Testis (tissue), 3 donors: ENCODE results near the gene PSEN2. TPM values are rescaled to one million over a fixed set of nuclear protein-coding genes. Genes with fewer than 3 reads are reported as not detected.

Source experiments
- DNase-seq: peaks from one replicate; pipeline ENCODE4 v3.0.0-alpha.2; 2019
- H3K27ac ChIP-seq, 2 donors: fragments of 200-600 bp; sonication (generic); one replicate each; pipeline ENCODE4 v1.5.1; 2019
- H3K27me3 ChIP-seq: fragments of 200-600 bp; sonication (generic); one replicate; pipeline ENCODE4 v1.5.1; 2019
- H3K36me3 ChIP-seq: fragments of 200-600 bp; sonication (generic); one replicate; pipeline ENCODE4 v1.5.1; 2017; ENCODE audit warnings: low read depth; ENCODE audit errors: missing control alignments
- H3K4me1 ChIP-seq: fragments of 200-600 bp; sonication (generic); one replicate; pipeline ENCODE4 v1.5.1; 2019
- H3K4me3 ChIP-seq, 2 donors: fragments of 200-600 bp; sonication (generic); one replicate each; pipeline ENCODE4 v1.5.1; 2017 to 2019
- H3K9me3 ChIP-seq: fragments of 200-600 bp; sonication (generic); one replicate; pipeline ENCODE4 v1.5.1; 2017
- POLR2A ChIP-seq: fragments of 450-650 bp; IDR thresholded peaks from one replicate; pipeline ENCODE4 v1.6.1; 2017; ENCODE audit warnings: antibody characterized with exemption, mild to moderate bottlenecking, moderate library complexity
- WGBS, 2 donors: methylation state at CpG; one replicate each; pipeline ENCODE4 v1.1.5; 2018; 5-methylcytosine and 5-hydroxymethylcytosine counted together
- intact Hi-C: fragments of 100-400 bp; cut with DNase I; formaldehyde crosslinking; loops from one replicate; pipeline ENCODE4 v1.15.1; 2023; ENCODE audit warnings: low total_unique reads
- polyA plus RNA-seq: library from polyadenylated mRNA; stranded (reverse); fragments of 350-450 nt; fragmentation: Illumina TruSeq; extraction: RNeasy Lipid Tissue Mini Kit (QIAGEN cat#74804); gene quantifications from one replicate; pipeline ENCODE4 v1.2.3, GENCODE V29; 2014; ENCODE audit warnings: low read depth, low replicate concordance; ENCODE audit not compliant: insufficient read depth
- total RNA-seq, 2 donors: library from RNA; depleted of rRNA; stranded (reverse); fragments of >200 nt; gene quantifications; one replicate each; pipeline ENCODE4 v1.2.3, GENCODE V29; 2016
- TF ChIP-seq, protein P1 (sequence below), 3 experiments: fragments of 450-650 bp in 2 of 3; fragments of 200-600 bp in 1 of 3; sonication (generic) in 1 of 3; IDR thresholded peaks; one replicate each; pipeline ENCODE4 v1.5.1; 2016 to 2019; ENCODE audit warnings: antibody characterized with exemption in 3 of 3, mild to moderate bottlenecking in 2 of 3, moderate library complexity in 1 of 3

Gene PSEN2
- total and polyA plus RNA-seq, 3 donors from 2014 or later, result 40.7 to 107 (median 87.8) TPM

DNA sequence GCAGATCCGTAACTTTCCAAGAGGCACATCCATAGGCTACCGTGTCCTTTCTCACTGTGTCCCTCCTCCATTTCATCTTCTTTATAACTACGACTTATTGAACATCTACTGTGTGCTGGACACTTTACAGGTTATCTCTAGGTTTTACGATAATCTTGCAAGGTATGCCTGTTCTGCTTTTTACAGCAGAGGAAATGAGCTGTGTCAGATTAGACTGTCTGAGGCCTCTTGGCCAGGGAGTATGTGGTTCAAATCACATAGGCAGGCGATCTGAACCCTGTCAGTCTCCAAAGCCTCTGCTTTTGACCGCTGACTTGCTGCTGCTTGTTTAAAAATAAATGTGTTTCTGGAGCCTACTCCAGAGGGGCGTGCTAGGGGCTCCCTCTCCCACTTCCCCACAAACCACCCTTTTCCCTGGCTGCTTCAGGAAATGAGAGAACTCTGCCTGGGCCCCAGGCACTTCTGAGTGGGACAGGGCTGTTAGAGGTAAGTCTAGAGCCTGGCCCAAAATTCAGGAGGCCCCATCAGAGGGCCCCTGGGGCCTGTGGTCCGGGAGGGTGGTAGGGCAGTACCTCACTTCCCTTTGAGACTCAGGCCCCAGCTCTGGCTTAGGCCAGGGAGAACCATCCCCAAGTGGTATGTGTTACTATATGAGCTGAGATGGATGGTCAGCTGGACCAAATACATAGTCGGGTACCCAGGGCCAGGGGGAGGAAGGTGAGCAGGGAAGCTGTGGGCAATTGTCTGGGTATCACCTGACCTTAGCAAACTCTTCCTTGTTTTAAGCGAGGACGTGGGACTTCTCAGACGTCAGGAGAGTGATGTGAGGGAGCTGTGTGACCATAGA is 4.4 kb downstream of the PSEN2 start:
- TF ChIP-seq, protein P1, sequence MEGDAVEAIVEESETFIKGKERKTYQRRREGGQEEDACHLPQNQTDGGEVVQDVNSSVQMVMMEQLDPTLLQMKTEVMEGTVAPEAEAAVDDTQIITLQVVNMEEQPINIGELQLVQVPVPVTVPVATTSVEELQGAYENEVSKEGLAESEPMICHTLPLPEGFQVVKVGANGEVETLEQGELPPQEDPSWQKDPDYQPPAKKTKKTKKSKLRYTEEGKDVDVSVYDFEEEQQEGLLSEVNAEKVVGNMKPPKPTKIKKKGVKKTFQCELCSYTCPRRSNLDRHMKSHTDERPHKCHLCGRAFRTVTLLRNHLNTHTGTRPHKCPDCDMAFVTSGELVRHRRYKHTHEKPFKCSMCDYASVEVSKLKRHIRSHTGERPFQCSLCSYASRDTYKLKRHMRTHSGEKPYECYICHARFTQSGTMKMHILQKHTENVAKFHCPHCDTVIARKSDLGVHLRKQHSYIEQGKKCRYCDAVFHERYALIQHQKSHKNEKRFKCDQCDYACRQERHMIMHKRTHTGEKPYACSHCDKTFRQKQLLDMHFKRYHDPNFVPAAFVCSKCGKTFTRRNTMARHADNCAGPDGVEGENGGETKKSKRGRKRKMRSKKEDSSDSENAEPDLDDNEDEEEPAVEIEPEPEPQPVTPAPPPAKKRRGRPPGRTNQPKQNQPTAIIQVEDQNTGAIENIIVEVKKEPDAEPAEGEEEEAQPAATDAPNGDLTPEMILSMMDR (IDR thresholded peaks at IDR 0.05), result no peak
- no peak for TF ChIP-seq POLR2A
- no peak for DNase-seq
- intact Hi-C loops, result no loop called here
- peaks cover 15% of the 10 kb centered on the region for H3K4me1 ChIP-seq
- 88 to 94% methylated on average over 12 of the region's 12 CpGs for WGBS, 2 donors
- no peaks in the 10 kb centered on the region for H3K27me3 ChIP-seq
- no peak overlapping the region for H3K4me3 ChIP-seq
- H3K27ac ChIP-seq, result no peak overlapping the region
- no peaks in the 10 kb centered on the region for H3K9me3 ChIP-seq
- no peaks in the 10 kb centered on the region for H3K36me3 ChIP-seq

DNA sequence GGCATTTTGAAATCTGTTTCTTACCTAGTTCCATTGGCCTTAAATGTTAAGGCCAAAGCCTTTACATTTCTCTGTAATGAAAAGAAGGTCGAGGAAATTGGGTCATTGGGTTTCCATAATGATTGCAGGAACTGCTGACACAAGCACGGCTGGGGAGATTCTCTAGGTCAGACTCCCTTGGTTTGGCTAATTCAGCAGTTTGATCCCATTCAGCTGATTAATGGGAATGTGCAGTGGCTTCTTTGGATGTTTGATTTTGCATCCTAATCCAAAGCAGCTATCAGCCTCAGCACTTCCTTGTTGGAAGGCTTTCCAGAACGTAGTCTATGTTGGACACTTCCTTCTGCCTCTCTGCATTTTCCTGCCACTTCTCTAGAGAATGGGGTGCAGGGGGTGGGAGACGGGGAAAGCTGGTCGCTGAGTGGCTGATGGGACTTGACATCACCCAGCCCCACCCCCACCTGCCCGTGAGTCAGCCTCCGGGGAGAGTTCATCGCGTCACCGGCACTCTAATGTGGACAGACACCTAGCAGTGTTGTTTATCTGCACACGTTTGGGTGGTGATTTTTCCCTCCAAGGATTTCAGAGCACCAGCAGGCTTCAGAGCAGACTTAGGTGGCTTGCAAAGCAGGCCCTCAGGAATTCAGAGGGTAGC is 5.4 kb downstream of the PSEN2 start:
- intact Hi-C loops, result no loop called here
- H3K4me1 ChIP-seq, result peaks cover 15% of the 10 kb centered on the region
- 74 to 75% methylated on average over 4 to 11 of the region's 11 CpGs for WGBS, 2 donors
- DNase-seq, result no peak
- H3K27ac ChIP-seq, result no peak overlapping the region
- H3K36me3 ChIP-seq, result no peaks in the 10 kb centered on the region
- no peak overlapping the region for H3K4me3 ChIP-seq
- no peaks in the 10 kb centered on the region for H3K9me3 ChIP-seq
- TF ChIP-seq, protein P1 (IDR thresholded peaks at IDR 0.05), result no peak
- TF ChIP-seq POLR2A, result no peak
- no peaks in the 10 kb centered on the region for H3K27me3 ChIP-seq

- peaks cover 16% of the 10 kb centered on the region for H3K4me1 ChIP-seq
- DNase-seq, result no peak
- H3K4me3 ChIP-seq, result no peak overlapping the region
- H3K27me3 ChIP-seq, result no peaks in the 10 kb centered on the region
- TF ChIP-seq, protein P1 (IDR thresholded peaks at IDR 0.05), result no peak
- no peak for TF ChIP-seq POLR2A
- 78 to 81% methylated on average over 7 of the region's 7 CpGs for WGBS, 2 donors
- H3K27ac ChIP-seq, result no peak overlapping the region
- no peaks in the 10 kb centered on the region for H3K9me3 ChIP-seq
- no peaks in the 10 kb centered on the region for H3K36me3 ChIP-seq
- intact Hi-C loops, result no loop called here
Measured at GRCh38 chr1:226877669-226878068, 7.3 kb downstream of the PSEN2 start.

DNA sequence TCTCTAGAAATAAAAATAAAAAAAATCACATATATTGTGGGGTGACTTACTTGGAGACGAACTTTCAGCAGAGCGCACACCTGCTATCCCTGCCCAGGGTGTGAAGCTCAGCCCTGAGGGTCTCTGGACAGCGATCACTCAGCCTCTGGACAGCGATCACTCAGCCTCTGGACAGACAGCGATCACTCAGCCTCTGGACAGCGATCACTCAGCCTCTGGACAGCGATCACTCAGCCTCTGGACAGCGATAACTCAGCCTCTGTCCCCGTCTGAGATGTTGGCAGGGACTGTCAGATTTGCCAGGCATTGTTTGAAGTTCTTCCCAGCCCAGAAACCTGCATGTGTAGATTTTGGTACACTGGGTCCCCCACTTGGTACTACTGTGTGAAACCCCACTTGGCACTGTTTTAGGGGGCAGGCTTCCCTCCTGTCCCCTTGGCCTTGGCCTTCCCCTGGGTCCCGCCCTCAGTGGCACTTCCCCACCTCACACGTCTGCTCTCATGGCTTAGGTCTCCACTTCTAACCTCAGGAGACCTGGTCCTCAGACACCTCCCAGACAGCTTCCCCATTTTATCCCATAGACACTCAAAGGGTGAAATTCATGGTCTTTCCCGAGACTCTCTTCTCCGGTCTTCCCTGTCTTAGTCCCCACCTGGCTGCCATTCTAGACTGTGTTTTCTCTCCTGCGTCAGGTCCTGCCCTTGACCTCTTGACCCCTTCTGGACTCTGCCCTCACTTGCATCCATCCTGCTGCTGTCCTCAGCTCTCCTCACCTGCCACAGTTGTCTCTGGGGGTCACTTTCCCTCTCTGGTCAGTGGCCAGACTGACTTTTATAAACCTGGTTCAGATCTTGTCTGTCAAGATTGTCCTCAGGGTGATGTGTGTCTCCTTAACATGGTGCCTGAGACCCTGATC is 10.2 kb downstream of the PSEN2 start:
- H3K36me3 ChIP-seq, result no peaks in the 10 kb centered on the region
- DNase-seq, result no peak
- 84 to 88% methylated on average over 14 of the region's 14 CpGs for WGBS, 2 donors
- no peaks in the 10 kb centered on the region for H3K9me3 ChIP-seq
- peaks cover 17% of the 10 kb centered on the region for H3K4me1 ChIP-seq
- no peak overlapping the region for H3K27ac ChIP-seq
- TF ChIP-seq, protein P1 (IDR thresholded peaks at IDR 0.05), result no peak
- TF ChIP-seq POLR2A, result no peak
- intact Hi-C loops, result no loop called here
- no peak overlapping the region for H3K4me3 ChIP-seq
- H3K27me3 ChIP-seq, result no peaks in the 10 kb centered on the region
